ENCODE measurements around the gene MAGI1.

Gene MAGI1

DNA sequence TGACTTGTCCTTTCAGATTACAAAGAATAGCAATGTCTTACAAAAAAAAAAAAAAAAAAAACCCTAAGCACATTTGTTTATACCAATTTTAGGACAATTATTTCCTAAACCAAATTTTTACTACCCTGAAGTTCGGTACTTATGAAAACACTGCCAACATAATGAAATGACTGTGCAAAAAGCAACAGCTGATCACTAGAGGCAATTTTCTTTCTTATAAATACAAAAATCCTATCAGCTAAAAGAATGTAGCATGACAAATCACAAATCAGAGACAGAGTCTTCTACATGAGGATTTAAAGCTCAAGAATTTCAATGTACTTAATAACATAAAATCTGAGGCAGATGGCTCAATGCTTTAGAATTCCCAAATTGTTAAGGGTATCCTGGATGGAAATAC, 191.8 kb downstream of the MAGI1 start:
- H3K27me3 ChIP-seq (ENCODE audit: insufficient read depth, poor library complexity, severe bottlenecking), result no peaks in the 10 kb centered on the region
- no peak for DNase-seq (ENCODE audit: low read depth in 1 of 2, low spot score in 1 of 2)
- H3K4me3 ChIP-seq (replicated peaks; ENCODE audit: insufficient read depth, low read length), result no peak overlapping the region
- H3K27ac ChIP-seq (replicated peaks), result no peak overlapping the region
- TF ChIP-seq, protein P1, sequence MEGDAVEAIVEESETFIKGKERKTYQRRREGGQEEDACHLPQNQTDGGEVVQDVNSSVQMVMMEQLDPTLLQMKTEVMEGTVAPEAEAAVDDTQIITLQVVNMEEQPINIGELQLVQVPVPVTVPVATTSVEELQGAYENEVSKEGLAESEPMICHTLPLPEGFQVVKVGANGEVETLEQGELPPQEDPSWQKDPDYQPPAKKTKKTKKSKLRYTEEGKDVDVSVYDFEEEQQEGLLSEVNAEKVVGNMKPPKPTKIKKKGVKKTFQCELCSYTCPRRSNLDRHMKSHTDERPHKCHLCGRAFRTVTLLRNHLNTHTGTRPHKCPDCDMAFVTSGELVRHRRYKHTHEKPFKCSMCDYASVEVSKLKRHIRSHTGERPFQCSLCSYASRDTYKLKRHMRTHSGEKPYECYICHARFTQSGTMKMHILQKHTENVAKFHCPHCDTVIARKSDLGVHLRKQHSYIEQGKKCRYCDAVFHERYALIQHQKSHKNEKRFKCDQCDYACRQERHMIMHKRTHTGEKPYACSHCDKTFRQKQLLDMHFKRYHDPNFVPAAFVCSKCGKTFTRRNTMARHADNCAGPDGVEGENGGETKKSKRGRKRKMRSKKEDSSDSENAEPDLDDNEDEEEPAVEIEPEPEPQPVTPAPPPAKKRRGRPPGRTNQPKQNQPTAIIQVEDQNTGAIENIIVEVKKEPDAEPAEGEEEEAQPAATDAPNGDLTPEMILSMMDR (IDR thresholded peaks at IDR 0.05; ENCODE audit: insufficient read depth, low read length), result no peak
- TF ChIP-seq SPI1 (IDR thresholded peaks at IDR 0.05; ENCODE audit: borderline replicate concordance, low read depth) (no peak), POLR2AphosphoS5 (IDR thresholded peaks at IDR 0.05; ENCODE audit: low read depth) (no peak), GABPA (IDR thresholded peaks at IDR 0.05; ENCODE audit: low read depth) (no peak)
- TF ChIP-seq, protein P2, sequence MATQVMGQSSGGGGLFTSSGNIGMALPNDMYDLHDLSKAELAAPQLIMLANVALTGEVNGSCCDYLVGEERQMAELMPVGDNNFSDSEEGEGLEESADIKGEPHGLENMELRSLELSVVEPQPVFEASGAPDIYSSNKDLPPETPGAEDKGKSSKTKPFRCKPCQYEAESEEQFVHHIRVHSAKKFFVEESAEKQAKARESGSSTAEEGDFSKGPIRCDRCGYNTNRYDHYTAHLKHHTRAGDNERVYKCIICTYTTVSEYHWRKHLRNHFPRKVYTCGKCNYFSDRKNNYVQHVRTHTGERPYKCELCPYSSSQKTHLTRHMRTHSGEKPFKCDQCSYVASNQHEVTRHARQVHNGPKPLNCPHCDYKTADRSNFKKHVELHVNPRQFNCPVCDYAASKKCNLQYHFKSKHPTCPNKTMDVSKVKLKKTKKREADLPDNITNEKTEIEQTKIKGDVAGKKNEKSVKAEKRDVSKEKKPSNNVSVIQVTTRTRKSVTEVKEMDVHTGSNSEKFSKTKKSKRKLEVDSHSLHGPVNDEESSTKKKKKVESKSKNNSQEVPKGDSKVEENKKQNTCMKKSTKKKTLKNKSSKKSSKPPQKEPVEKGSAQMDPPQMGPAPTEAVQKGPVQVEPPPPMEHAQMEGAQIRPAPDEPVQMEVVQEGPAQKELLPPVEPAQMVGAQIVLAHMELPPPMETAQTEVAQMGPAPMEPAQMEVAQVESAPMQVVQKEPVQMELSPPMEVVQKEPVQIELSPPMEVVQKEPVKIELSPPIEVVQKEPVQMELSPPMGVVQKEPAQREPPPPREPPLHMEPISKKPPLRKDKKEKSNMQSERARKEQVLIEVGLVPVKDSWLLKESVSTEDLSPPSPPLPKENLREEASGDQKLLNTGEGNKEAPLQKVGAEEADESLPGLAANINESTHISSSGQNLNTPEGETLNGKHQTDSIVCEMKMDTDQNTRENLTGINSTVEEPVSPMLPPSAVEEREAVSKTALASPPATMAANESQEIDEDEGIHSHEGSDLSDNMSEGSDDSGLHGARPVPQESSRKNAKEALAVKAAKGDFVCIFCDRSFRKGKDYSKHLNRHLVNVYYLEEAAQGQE (IDR thresholded peaks at IDR 0.05; ENCODE audit: insufficient replicate concordance, low read depth), result no peak

DNA sequence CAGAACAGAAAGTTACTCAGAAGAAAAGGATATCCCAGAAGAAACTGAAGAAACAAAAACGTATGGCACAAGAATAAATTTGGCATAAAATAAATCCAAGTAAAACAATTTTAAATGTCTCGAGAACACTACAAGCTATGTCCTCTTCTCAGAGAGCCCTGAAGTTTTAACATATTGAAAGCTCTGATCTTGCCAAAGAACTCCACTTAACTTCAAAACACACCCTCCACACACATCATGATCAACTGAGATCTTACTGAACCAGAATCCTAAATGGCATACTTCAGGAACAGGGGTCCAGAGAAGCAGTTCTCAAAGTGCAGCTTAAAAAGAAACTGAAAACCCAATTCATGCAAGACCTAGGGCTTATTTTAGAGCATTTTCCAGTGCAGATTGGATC, 194.3 kb downstream of the MAGI1 start:
- H3K27ac ChIP-seq (replicated peaks), result no peak overlapping the region
- H3K4me3 ChIP-seq (replicated peaks; ENCODE audit: insufficient read depth, low read length), result no peak overlapping the region
- H3K27me3 ChIP-seq (ENCODE audit: insufficient read depth, poor library complexity, severe bottlenecking), result no peaks in the 10 kb centered on the region
- TF ChIP-seq, protein P2 (IDR thresholded peaks at IDR 0.05; ENCODE audit: insufficient replicate concordance, low read depth), result no peak
- TF ChIP-seq SPI1 (IDR thresholded peaks at IDR 0.05; ENCODE audit: borderline replicate concordance, low read depth) (no peak), POLR2AphosphoS5 (IDR thresholded peaks at IDR 0.05; ENCODE audit: low read depth) (no peak), GABPA (IDR thresholded peaks at IDR 0.05; ENCODE audit: low read depth) (no peak)
- TF ChIP-seq, protein P1 (IDR thresholded peaks at IDR 0.05; ENCODE audit: insufficient read depth, low read length), result no peak
- DNase-seq (ENCODE audit: low read depth in 1 of 2, low spot score in 1 of 2), result no peak

DNA sequence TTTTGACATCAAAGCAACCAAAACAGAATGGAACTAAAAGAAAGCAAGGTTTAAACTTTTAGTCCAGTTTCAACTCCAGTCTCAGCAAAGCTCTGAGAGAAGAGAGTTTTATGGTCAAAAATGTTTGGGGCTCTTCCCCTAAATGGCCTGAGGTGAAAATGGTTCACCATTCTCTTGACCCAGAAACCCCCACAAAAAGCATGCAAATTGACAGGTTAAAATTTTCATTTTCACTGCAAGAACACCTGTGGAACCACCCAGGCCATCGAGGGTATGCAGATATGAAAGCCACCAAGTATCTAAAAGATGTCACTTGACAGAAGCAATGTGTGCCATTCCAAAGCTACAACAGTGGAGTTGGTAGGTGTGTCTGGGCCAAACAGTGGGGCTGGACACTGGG, 195.0 kb downstream of the MAGI1 start:
- TF ChIP-seq POLR2AphosphoS5 (IDR thresholded peaks at IDR 0.05; ENCODE audit: low read depth) (no peak), SPI1 (IDR thresholded peaks at IDR 0.05; ENCODE audit: borderline replicate concordance, low read depth) (no peak), GABPA (IDR thresholded peaks at IDR 0.05; ENCODE audit: low read depth) (no peak)
- TF ChIP-seq, protein P1 (IDR thresholded peaks at IDR 0.05; ENCODE audit: insufficient read depth, low read length), result no peak
- TF ChIP-seq, protein P2 (IDR thresholded peaks at IDR 0.05; ENCODE audit: insufficient replicate concordance, low read depth), result no peak
- no peaks in the 10 kb centered on the region for H3K27me3 ChIP-seq (ENCODE audit: insufficient read depth, poor library complexity, severe bottlenecking)
- H3K27ac ChIP-seq (replicated peaks), result no peak overlapping the region
- no peak for DNase-seq (ENCODE audit: low read depth in 1 of 2, low spot score in 1 of 2)
- H3K4me3 ChIP-seq (replicated peaks; ENCODE audit: insufficient read depth, low read length), result no peak overlapping the region

All from HL-60 (cell line).